GM19035 (cell line): Measurements from ENCODE around the gene LSP1.
"Not testable (repeated sequence)": the region's sequence is repeated elsewhere in the genome, so short reads cannot be mapped to it uniquely, and the experiment has no call there.

Experiments used
- ATAC-seq: cut with Tn5 transposase; IDR thresholded peaks from one replicate; pipeline ENCODE4 v1.9.1; 2021; ENCODE audit not compliant: unreplicated experiment

The LSP1 gene

DNA sequence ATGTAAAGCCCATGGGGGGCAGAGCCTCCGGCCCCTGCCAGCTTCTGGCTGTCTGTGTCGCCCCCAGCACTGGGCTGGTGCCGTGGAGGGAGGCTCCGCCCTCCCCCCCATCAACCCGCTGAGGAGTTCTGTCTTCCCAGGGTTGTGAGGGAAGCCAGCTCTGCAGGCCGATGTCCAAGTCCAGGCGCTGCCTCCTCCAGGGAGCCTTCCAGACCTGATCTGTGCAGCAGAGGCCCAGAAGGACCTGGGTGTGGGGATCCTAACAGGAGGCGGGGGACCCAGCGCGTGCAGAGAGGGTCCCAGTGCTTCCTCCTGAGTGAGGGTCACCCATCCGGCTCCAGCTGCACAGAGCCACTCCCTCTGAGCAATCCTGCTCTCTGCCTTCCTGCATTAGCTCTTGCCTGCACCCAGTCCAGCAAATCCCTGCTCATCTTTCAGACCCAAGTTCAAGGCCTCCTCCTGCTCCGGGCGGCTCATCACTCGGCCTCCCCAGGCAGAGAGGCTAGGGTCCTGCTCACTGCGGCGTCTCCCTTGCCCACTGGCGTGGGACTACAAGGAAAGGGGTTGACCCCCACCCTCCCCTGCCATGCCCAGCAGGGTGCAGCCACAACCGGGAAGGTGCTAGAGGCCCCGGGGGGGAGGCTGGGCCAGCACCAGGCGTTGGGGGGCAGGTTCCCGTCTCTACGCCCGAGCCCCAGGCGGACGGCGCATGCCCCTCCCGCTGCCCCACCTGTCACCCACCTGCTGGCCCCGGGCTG lies 22.4 kb downstream of the LSP1 start:
- ATAC-seq, result no peak

DNA sequence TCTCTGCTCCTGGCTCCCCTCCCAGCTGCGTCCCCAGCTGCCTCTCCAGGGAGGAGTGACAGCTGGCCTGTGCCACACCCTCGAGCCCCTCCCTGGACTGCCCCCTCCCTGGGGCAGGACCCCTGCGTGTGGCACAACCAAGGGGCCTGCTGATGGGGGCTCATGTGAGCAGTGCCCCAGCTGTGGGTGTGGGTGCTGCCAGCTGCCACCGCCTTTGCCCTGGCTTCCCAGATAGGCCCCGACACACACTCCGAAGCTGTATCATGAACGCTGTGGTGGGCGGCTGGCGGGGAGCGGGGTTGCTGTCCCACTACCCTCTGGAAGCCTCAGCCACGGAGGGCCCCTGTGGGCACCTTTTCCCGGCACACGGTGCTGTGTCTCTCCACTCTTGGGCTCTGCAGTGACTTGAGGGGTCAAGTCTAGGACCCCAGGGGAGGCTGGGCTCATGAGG lies 23.0 kb downstream of the LSP1 start:
- ATAC-seq, result not testable (repeated sequence)

DNA sequence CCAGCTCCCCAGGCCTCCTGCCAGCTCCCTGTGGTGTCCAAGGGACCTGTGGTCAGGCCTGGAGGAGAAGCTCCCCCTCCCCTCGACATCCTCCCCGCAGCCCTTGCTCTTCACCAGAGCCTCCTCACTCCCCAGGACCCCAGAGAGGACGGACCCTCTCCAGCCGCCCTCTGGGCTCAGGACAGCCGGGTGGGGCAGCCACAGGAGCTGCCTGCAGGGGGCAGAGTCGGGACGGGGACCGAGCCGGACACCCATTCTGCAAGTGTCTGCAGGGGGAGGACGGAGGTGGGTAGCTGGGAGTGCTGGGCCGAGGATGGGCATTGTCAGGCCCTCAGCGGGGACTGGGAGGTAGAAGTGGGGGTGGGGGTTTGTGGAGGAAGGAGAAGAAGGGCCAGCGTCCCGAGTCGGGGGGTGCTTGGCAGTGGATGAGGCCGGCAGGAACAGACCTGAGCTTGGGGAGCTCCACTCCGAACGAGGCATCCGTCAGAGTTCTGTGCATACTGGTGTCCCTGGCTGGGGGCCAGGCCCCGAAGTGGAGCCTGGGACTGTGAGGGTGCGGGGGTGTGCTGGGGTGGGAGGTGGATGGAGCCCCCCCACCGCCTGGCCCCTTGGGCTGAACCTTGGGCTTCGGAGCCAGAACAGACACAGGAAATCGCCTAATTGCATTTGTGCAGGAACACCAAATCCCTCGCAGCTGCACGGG lies 23.6 kb downstream of the LSP1 start:
- ATAC-seq, result no peak

DNA sequence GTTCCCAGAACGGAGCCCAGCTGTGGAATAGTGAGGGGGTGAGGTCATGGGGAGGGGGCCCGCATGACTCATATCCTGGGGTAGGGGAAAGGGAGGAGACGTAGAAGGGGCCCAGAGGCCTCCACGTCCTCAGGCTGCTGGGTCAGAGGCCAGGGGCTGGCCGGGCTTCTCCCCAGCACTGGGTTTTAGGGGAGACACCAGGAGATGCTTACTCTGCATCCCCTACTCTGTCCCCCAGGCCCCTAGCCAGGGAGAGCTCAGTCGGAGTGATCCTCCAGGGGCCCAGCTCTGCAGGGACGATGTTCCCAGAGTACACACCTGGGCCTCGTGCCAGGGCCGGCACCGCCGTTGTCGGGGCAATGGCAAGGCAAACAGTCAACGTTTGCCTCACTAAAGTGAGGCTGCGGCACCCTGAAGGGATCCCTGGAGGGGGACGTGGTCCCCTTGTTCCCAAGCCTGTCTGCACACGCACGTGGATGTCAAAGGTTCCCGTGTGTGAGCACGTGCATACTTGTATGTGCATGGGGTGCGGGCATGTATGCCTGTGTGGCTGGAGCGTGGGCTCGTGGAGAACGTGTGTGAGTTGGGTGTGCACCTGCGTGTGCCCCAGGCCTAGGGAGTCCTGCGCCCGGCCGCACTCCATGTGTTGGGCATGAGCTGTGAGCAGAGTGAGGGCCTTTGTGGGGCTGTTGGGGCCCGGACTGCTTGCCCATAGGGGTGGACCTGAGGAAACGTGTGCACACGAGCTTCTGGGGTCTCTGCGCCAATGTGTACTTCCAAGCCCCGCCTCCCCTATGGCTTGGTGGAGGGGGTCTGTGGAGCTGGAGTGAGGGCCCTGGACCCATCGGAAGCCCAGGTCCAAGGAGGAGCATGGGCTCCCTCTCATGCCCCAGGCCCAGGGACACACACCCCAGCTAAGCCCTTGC lies 24.6 kb downstream of the LSP1 start:
- ATAC-seq, result no peak

DNA sequence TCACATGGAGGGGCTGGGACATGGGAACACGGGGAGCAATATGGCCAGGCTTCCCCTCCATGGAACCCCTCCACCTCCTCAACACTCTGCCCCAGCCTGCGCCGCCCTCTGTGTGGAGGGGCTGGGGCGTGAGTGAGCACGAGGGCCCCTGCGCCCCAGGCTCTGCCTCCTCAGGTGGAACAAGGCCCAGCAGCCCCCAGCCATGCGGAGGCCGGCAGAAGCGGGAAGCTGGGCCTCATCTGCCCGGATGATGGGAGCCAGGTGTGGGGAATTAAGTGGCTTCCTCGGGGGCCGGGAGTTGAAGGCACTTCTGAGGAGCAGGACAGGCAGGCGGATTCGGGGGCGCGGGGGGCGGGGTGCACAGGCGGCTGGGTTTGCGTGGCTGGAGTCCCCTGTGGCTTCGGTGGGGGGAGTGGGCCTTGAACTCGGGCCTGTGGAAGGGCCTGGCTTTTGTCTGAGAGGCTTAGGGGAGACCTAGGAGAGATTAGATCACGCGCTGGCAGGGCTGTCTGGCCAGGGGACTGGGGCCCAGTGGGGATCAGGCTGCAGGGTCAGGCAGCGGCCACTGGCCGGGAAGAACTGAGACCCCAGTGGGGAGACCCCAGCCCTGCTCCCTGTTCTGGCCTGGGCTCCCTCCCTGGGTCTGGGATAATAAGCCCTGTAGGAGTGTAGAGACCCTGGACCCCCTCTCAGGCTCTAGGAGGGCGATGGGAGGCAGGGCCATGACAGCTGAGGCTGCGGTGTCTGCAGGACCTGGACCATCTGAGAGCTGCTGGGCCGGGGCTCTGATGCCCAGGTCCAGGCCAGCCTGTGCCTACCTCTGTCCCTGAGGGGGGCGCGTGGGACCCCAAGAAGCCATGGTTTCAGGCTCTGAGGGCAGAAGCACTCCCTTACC lies 25.5 kb downstream of the LSP1 start:
- no peak for ATAC-seq

DNA sequence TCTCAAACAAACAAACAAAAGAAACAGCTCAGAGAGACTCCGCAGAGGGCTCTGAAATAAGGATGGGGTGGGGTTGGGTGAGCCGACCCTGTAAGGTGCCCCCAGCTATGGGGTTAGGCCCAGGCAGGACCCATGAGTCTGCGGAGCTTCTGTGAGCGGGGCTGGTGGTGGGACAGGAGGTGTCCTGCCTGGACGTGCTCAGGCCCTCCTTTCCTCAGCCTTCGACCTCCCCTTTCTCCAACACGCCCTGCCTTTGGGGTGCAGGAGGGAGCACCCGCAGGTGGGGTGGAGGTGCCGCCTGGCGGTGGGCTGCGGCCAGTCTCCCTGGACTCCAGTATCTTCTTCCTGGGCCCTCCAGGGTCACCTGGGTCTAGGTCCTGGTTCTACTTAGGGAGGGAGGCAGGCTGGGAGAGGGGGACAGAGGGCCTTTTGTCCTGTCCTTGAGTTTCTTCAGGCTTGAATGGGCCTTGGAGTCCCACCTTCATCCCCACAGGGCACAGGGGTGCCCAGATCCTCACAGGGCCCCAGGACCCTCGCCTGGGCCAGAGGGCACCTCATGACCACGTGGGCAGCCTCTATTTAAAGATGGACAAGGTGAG lies 26.6 kb downstream of the LSP1 start:
- ATAC-seq, result no peak

DNA sequence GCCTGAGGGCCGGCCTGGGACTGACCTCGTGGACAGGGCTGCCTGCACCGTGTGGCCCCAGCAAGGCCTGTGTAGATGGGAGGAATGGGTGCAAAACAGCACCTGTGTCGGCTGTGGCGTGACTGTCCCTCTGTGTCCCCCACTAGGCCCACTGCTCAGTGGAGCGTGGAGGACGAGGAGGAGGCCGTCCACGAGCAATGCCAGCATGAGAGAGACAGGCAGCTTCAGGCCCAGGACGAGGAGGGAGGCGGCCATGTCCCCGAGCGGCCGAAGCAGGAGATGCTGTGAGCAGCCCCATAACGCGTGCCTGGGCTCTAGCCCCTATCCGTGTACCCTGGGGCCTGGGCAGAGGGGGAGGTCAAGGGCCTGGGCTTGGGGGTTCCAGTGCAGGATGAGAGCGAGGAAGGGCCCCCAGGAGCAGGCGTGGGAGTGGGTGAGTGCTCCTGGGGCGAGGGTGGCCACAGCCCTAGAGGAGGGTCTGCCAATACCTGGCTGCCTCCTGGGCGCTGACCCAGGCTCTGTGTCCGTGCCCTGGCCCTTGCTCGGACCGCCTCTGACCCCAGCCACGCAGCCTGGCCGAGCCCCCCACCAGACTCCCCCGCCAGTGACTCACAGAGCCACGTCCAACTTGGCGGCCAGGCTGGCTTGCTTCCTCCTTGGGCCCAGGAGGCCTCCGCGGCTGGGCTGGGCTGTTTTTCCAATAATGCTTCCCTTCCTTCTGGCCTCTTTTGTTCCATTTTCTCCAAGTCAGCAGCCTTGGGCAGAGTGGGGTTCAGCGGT lies 27.2 kb downstream of the LSP1 start:
- no peak for ATAC-seq

DNA sequence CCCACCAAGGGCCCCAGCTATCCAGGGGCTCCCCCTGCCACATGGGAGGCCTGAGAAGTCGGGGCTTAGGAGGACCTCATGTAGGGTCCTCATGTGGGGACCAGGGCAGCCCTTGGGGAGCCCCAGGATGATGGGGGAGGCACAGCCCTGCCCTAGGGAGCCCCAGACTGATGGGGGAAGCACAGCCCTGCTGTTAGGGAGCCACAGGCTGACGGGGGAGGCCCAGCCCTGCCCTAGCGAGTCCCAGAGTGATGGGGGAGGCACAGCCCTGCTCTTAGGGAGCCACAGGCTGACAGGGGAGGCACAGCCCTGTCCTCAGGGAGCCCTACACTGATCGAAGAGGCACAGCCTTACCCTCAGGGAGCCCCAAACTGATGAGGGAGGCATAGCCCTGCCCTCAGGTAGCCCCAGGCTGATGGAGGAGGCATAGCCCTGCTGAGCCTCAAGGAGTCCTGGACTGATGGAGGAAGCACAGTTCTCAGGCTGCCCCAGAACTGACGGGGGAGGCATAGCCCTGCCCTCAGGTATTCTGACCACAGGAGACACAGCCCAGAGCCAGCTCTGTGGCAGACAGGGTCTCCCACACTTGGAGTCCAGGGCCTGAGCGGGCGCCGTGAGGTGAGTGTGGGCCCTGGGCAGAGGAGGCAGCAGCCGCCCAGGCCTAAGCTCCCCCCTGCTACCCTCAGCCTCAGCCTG lies 28.0 kb downstream of the LSP1 start:
- ATAC-seq, result no peak

DNA sequence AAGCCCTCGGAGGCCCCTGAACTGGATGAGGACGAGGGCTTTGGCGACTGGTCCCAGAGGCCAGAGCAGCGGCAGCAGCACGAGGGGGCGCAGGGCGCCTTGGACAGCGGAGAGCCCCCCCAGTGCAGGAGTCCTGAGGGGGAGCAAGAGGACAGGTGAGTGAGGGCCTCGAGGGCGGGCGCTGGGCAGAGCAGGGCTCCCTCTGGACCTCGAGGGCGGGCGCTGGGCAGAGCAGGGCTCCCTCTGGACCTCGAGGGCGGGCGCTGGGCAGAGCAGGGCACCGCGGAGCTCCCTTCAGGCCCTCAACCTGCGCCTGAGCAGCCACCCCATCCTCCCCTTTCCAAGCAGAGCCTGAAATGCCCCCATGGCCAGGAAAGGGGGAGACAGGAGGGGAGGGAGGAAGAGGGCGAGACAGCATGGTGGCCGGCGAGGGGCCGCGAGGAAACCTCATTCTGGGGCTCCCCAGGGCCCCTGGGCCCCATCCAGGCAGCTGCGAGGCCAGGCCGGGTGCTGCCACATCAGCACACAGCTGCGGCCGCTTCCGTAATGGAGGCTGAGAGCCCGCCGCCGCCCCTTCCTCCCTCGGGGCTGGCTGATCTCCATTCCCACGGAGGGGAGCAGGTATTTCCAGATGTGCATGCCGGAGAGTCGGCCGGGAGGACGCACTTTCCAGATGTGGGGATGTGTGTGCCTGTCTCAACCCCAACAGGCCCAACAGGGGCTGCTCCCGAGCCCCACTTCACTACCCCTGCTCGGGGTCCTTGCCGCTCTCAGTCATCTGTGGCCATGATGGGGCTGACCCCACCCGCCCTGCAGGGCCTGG lies 28.8 kb downstream of the LSP1 start:
- no peak for ATAC-seq

DNA sequence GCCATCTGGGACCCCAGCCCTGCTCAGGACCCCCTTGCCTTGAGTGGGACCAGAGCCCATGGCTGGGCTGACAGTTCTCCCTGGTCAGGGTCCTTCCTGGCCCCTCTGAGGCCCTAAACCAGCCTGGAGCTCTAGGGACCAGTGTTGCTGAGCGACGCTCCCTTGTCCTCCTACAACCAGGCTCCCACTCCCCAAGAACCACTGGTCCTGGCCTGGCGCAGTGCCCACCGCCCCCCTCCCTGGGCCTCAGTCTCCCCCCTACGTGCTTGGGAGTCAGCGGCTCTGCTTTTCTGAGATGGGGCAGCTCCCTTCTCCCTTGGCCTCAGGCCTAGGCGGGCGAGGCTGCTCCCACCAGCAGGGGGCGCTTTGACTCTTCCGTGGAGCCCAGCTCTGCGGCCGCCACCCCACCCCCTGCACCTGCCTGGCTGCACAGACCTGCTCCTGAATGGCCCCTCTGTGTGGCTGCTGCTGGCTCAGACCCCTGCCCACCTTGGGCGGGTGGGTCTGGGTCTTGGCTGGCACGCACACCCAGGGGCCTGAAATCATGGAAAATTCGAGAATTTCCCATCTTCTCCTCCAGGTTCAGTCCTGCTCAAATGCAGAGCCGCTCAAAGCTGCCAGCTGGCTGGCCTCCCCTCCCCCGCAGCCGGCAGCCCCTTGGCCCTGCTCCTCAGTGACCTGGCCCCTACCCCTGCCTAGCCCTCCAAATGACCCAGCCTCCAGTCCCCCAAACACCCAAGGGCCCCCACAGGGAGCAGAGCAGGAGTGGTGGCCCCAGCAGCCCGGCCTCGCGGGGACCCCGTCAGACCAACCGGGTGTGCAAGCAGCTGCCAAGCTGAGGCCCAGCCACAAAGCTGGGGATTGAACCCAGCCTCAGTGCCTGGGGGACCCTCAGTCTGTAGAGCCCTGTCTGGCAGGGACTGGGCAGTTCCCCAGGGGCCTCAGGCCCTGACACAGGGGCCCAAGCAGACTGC lies 29.7 kb downstream of the LSP1 start:
- no peak for ATAC-seq

DNA sequence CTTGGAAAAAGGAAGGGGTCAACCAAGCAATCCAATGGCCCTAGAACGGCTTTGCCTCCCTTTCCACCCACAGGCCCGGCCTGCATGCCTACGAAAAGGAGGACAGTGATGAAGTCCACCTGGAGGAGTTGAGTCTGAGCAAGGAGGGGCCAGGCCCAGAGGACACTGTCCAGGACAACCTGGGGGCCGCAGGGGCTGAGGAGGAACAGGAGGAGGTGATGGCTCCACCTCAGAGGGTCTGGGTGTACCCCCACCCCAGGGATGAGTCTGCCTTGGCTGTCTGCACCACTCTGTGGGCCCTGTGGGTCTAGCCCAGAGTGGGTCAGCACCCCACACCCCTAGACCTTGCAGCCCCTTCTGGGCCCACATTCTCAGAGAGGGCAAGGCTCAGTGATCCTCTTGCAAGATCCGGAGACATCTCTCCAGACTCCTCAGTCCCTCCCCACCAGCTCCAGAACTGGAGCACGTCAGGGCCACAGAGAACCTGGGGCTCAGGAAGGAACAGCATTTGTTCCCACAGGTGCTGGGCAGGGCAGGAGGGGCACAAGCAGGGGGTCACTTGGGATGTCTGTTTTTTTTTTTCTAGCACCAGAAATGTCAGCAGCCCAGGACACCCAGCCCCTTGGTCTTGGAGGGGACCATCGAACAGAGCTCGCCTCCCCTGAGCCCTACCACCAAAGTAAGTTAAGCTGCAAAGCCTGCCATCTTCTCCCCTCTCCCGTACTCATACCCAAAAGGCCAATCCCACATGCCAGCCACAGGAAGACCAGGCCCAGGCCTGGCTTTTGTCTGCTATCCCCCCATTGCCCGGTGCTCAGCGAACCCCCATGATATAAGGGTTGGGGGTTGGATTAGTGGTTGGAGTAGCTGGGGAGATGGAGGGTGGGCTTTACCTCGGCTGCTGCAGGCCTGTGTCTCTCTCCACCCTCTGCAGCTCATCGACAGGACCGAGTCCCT lies 30.7 kb downstream of the LSP1 start:
- no peak for ATAC-seq

DNA sequence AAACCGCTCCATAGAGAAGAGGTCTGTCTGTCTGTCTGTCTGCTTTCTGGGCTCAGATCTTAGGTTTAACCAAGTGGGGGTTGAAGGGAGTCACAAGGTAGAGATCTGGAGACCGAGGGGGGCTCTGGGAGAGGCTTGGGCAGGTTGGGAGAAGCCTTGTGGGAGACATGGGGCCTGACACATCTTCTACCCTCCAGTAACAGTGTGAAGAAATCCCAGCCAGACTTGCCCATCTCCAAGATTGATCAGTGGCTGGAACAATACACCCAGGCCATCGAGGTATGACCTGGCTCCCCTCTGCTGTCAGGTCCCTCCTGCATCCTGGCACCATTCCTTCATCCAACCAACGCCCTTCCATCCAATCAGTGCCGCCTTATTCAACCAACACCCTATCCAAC lies 31.4 kb downstream of the LSP1 start:
- no peak for ATAC-seq

DNA sequence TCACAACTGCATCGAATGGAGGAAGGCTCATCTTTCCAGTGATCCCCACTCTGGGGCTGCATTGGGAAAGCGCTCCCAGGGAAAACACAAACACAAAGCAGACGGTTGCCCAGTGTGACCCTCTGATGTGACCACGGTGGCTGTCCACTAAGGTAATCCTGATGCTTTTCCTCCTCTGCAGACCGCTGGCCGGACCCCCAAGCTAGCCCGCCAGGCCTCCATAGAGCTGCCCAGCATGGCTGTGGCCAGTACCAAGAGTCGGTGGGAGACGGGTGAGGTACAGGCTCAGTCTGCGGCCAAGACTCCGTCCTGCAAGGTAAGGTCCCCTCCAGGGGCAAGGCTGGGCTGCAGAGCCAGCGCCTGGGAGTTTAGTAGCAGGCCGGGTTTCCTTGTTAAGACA lies 33.7 kb downstream of the LSP1 start:
- ATAC-seq, result not testable (repeated sequence)

DNA sequence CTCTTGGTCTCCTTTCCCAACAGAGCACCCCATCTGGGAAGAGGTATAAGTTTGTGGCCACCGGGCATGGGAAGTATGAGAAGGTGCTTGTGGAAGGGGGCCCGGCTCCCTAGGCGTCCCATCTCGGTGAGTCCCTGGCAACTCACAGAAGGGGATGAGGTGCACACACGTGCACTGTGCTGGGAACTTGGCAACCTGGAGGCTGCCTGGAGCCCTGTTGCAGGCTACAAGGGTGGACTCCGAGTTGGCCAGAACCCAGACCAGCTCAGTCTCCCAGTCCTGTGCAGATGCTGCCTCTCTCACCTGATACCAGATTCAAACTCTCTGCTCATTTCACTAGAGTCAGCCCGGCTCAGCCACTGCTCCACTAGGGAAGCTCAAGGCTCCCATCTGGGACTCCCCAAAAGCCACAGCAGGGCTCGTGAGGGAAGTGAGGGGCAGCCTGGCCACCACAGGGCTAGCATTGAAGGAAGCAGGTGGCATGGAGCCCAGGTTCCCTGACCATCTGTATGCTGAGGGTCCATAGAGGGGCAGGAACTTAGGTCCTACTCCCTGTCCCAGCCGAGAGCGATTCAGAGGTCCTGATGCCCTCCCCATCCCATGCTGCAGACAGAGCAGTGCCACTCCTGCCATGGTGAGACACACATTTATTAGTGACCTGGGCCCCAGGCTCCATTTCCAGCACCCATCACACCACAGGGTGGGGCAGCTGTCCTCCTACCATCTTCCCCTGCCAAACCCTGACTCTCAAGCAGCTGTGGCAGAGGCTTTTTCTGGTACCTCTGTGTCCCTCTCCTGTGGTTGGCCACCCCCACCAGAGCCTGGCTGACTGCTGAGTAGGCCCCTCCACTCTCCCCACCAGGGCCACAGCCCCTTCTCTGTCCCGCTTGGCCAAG lies 34.8 kb downstream of the LSP1 start:
- ATAC-seq, result no peak

DNA sequence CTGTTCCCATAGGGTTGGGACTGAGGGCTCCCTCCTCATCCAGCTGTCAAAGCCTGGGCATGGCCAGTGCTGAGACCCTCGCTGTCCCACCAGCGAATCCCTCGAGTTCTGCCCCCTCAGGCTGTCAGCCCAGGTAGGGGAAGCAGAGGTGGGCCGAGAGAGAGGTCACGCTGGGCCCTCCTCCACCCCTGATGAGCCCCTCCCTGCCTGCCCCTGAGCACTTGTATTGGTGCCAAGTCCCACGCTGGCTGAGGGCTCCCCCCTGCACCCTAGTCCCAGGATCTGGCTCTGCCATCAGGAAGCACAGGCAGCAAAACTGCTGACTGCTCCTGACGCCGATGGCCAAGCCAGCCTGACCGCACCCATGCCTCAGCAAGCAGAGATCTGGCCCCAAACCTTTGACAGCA lies 35.5 kb downstream of the LSP1 start:
- no peak for ATAC-seq
